AG04449 (cell line): Measurements from ENCODE around the gene IL10RB.

ENCODE experiments used
- CTCF ChIA-PET: fragments of 350-600 bp; formaldehyde crosslinking; extraction: SDS; loops from one replicate; lab custom pipeline; 2021; ENCODE audit warnings: antibody characterized with exemption; lab: Yijun Ruan, JAX
- POLR2A ChIA-PET: fragments of 400-600, 350-600 bp; formaldehyde crosslinking; extraction: SDS; loops from one replicate; lab custom pipeline; 2020; ENCODE audit warnings: antibody characterized with exemption, inconsistent platforms; lab: Yijun Ruan, JAX
- DNase-seq: peaks from one replicate; pipeline ENCODE4 v3.0.0-alpha.2; 2010; ENCODE audit warnings: low read depth, low spot score
- H3K4me3 ChIP-seq: 2 replicates; pipeline ENCODE4 v1.5.1; 2011; ENCODE audit warnings: low read depth, mild to moderate bottlenecking, control low read depth, low read length
- TF ChIP-seq, protein P1 (sequence below): IDR thresholded peaks from one replicate; pipeline ENCODE4 v1.5.1; 2011; ENCODE audit warnings: mild to moderate bottlenecking, moderate library complexity, low read length, control low read depth, inconsistent platforms; ENCODE audit not compliant: insufficient read depth; ENCODE audit errors: missing control alignments

The IL10RB gene

GRCh38 chr21:33334191-33334590 is 68.0 kb downstream of the IL10RB start:
- TF ChIP-seq, protein P1, sequence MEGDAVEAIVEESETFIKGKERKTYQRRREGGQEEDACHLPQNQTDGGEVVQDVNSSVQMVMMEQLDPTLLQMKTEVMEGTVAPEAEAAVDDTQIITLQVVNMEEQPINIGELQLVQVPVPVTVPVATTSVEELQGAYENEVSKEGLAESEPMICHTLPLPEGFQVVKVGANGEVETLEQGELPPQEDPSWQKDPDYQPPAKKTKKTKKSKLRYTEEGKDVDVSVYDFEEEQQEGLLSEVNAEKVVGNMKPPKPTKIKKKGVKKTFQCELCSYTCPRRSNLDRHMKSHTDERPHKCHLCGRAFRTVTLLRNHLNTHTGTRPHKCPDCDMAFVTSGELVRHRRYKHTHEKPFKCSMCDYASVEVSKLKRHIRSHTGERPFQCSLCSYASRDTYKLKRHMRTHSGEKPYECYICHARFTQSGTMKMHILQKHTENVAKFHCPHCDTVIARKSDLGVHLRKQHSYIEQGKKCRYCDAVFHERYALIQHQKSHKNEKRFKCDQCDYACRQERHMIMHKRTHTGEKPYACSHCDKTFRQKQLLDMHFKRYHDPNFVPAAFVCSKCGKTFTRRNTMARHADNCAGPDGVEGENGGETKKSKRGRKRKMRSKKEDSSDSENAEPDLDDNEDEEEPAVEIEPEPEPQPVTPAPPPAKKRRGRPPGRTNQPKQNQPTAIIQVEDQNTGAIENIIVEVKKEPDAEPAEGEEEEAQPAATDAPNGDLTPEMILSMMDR = no peak
- H3K4me3 ChIP-seq = no peak overlapping the region
- DNase-seq = no peak
- POLR2A ChIA-PET = interaction anchor here (0.5 to 1.2 kb wide), 2 partner anchors 10 to 12 kb away, joined by 3 read pairs; partner anchors contain the start of gene IFNAR1
- CTCF ChIA-PET = interaction anchor here (1.2 kb wide), 1 partner anchor 27 kb away, joined by 5 read pairs; no protein-coding TSS in a partner anchor

GRCh38 chr21:33334824-33335223 is 68.7 kb downstream of the IL10RB start:
- TF ChIP-seq, protein P1 = no peak
- POLR2A ChIA-PET = interaction anchor here (1.2 kb wide), 1 partner anchor 10 kb away, joined by 3 read pairs; the partner anchor contains the start of gene IFNAR1
- CTCF ChIA-PET = interaction anchor here (1.2 kb wide), 1 partner anchor 27 kb away, joined by 5 read pairs; no protein-coding TSS in a partner anchor
- no peak overlapping the region for H3K4me3 ChIP-seq
- DNase-seq = no peak

- POLR2A ChIA-PET = no interaction called here
- no peak overlapping the region for H3K4me3 ChIP-seq
- TF ChIP-seq, protein P1 = no peak
- CTCF ChIA-PET = interaction anchor here (0.8 to 2.9 kb wide), 3 partner anchors 12 to 106 kb away, joined by 3 to 11 read pairs (median 6); no protein-coding TSS in a partner anchor
- DNase-seq = no peak
Observed at GRCh38 chr21:33339135-33339534, 73.0 kb downstream of the IL10RB start.

DNA sequence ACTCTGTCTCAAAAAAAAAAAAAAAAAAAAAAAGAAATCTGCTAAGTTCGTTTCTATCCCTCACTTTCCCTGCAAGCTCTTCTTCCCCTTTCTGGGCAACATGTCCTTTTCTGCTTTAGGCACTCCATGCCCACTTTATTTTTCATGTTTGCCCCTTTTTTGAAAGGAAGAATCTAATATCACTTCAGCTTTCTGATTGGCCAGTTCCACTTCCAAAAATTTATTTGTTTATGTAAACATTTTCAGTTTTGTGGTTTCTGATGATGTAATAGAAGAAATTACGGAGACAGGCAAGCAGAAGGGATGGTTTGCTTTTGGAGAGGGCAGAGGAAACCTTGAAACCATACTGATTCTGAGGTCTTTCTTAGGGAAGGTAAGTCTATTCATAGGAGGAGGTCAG is 73.8 kb downstream of the IL10RB start:
- POLR2A ChIA-PET = no interaction called here
- TF ChIP-seq, protein P1 = no peak
- no peak for DNase-seq
- CTCF ChIA-PET = interaction anchor here (2.9 kb wide), 1 partner anchor 21 kb away, joined by 11 read pairs; no protein-coding TSS in a partner anchor
- H3K4me3 ChIP-seq = no peak overlapping the region

DNA sequence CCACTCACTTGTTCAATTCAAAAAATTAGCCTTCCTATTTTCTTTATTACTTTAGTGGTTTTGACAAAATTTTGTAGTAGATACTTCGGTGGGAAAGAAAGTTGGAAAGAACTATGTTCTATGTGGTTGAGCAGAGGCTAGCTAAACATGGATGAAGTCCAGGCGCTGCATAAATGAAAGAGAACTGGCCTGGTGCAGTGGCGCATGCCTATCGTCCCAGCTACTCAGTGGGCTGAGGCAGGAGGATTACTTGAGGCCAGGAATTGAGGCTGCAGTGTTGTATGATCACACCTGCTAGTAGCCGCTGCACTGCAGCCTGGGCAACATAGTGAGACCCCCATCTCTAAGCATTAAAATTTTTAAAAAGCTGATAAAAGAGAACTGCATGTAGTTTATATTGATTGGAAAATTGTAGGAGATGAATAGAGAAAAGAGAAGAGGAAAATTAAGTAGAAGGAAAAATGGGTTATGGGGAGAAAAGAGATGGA is 79.6 kb downstream of the IL10RB start:
- ChIA-PET CTCF (interaction anchor here (0.9 to 7.3 kb wide), 4 partner anchors 13 to 100 kb away, joined by 3 to 80 read pairs (median 5); no protein-coding TSS in a partner anchor), POLR2A (interaction anchor here (0.6 to 1.0 kb wide), 2 partner anchors 12 to 99 kb away, joined by 3 read pairs; no protein-coding TSS in a partner anchor)
- H3K4me3 ChIP-seq = no peak overlapping the region
- TF ChIP-seq, protein P1 = no peak
- DNase-seq = no peak
